Ovary (tissue), 3 donors: ENCODE data around the gene CACHD1.

Experiments
- EP300 ChIP-seq: sonication (generic); formaldehyde crosslinking; IDR thresholded peaks from one replicate; pipeline ENCODE4 v1.6.1; 2017; ENCODE audit warnings: antibody characterized with exemption
- POLR2A ChIP-seq: fragments of 450-650 bp; IDR thresholded peaks from one replicate; pipeline ENCODE4 v1.6.1; 2017; ENCODE audit warnings: antibody characterized with exemption, mild to moderate bottlenecking, moderate library complexity
- TF ChIP-seq, protein P1 (sequence below), 3 donors: fragments of 450-650 bp in 2 of 3; fragments of 200-600 bp in 1 of 3; IDR thresholded peaks; one replicate each; pipeline versions ENCODE4 v1.5.1 to v1.8.0; 2016 to 2022; ENCODE audit warnings: antibody characterized with exemption in 3 of 3, mild to moderate bottlenecking in 1 of 3
- donor health status: DM: no; HTN: no; CAD: no.

GRCh38 chr1:64711266-64711665 is 241.3 kb downstream of the CACHD1 start:
- TF ChIP-seq, protein P1, sequence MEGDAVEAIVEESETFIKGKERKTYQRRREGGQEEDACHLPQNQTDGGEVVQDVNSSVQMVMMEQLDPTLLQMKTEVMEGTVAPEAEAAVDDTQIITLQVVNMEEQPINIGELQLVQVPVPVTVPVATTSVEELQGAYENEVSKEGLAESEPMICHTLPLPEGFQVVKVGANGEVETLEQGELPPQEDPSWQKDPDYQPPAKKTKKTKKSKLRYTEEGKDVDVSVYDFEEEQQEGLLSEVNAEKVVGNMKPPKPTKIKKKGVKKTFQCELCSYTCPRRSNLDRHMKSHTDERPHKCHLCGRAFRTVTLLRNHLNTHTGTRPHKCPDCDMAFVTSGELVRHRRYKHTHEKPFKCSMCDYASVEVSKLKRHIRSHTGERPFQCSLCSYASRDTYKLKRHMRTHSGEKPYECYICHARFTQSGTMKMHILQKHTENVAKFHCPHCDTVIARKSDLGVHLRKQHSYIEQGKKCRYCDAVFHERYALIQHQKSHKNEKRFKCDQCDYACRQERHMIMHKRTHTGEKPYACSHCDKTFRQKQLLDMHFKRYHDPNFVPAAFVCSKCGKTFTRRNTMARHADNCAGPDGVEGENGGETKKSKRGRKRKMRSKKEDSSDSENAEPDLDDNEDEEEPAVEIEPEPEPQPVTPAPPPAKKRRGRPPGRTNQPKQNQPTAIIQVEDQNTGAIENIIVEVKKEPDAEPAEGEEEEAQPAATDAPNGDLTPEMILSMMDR (IDR thresholded peaks at IDR 0.05): no peak
- TF ChIP-seq POLR2A: no peak
- no peak for TF ChIP-seq EP300
